Measurements from ENCODE around the gene MACF1.

GRCh38 chr1:39187275-39188046, 17.0 kb upstream of the MACF1 start:
- TF ChIP-seq YY1 (IDR thresholded peaks at IDR 0.05) (no peak), CTCF (IDR thresholded peaks at IDR 0.05; ENCODE audit: low read depth, low read length, missing input control) (no peak), JUND (IDR thresholded peaks at IDR 0.05) (no peak), MAX (IDR thresholded peaks at IDR 0.05) (no peak), EGR1 (IDR thresholded peaks at IDR 0.05; ENCODE audit: low read depth in 2 of 2) (no peak), HNF4G (IDR thresholded peaks at IDR 0.05) (no peak), REST (IDR thresholded peaks at IDR 0.05) (no peak), ATF3 (IDR thresholded peaks at IDR 0.05) (no peak), SP1 (IDR thresholded peaks at IDR 0.05) (no peak), FOXA2 (IDR thresholded peaks at IDR 0.05) (no peak), RAD21 (IDR thresholded peaks at IDR 0.05) (no peak), GABPA (IDR thresholded peaks at IDR 0.05 in 1 of 2, conservative IDR thresholded peaks at IDR 0.05 in 1 of 2) (no peak)
